ENCODE measurements around the gene SCN3B. TPM values are rescaled to one million over a fixed set of nuclear protein-coding genes. Genes with fewer than 3 reads are reported as not detected.

The SCN3B gene
- polyA plus RNA-seq, 1 experiment: 0.17 TPM

DNA sequence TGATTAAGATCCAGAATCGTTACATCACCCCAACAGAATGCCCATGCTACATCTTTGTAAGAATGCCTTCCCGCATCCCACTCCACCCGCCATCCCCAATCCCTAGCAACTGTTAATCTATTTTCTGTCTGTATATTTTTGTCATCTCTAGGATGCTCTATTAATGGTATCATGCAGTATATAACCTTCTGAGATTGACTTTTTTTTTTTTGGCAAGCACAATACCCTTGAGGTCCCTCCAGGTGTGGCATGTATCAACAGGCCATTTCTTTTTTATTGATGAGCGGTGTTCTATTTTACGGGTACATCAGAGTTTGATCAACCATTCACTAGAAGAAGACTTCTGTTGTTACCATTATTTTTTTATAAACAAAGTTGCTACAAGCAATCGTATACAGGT lies 30.2 kb upstream of the SCN3B start:
- H3K9me3 ChIP-seq (ENCODE audit: control insufficient read depth, insufficient read depth, low read length): no peaks in the 10 kb centered on the region
- ChIA-PET POLR2A (no interaction called here), CTCF (no interaction called here)
- no peak overlapping the region for H3K4me3 ChIP-seq (ENCODE audit: low read depth, low read length)
- H3K27ac ChIP-seq (ENCODE audit: low read depth, low read length): no peak overlapping the region
- no peak for DNase-seq (ENCODE audit: low read depth, low spot score)
- TF ChIP-seq, protein P1, sequence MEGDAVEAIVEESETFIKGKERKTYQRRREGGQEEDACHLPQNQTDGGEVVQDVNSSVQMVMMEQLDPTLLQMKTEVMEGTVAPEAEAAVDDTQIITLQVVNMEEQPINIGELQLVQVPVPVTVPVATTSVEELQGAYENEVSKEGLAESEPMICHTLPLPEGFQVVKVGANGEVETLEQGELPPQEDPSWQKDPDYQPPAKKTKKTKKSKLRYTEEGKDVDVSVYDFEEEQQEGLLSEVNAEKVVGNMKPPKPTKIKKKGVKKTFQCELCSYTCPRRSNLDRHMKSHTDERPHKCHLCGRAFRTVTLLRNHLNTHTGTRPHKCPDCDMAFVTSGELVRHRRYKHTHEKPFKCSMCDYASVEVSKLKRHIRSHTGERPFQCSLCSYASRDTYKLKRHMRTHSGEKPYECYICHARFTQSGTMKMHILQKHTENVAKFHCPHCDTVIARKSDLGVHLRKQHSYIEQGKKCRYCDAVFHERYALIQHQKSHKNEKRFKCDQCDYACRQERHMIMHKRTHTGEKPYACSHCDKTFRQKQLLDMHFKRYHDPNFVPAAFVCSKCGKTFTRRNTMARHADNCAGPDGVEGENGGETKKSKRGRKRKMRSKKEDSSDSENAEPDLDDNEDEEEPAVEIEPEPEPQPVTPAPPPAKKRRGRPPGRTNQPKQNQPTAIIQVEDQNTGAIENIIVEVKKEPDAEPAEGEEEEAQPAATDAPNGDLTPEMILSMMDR (IDR thresholded peaks at IDR 0.05; ENCODE audit: low read depth, low read length): no peak
- peaks cover 9% of the 10 kb centered on the region for H3K27me3 ChIP-seq (ENCODE audit: control insufficient read depth, insufficient read depth, low read length)

DNA sequence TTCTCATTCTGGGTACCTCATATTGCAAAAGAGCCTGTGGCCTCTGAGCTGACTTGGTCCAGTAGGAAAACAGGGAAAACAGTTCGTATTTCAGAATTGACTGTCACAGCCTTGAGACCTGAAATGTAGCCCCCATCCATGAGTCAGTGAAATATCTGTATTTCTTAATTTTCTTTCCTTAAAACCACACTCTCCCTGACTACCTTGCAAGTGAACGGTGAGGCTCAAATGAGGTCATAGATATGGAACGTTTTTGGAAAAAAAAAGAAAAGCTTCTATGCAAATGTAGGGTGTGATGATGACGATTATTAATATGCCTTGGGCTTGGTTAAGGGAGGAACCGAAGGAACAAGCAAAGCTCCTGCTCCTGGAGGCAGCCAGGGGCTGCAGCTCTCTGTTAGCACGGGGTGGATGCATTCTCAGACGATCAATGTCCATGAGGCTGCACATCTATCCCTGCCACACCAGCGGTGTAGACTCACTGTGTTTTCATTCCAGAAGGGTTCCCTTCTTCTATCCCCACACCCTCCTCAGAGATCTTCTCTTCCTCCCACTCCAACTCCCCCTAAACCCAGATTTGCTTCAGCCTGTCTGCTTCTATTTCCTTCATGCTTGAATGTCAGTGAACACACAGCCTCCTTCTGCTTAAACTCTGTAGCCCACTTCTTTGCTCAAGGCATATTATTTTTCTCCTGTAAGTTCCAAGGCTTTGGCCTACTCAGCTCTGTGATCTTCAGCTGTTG lies 29.2 kb upstream of the SCN3B start:
- Histone ChIP-seq H3K27me3 (ENCODE audit: control insufficient read depth, insufficient read depth, low read length) (peaks cover 9% of the 10 kb centered on the region), H3K4me3 (ENCODE audit: low read depth, low read length) (no peak overlapping the region), H3K9me3 (ENCODE audit: control insufficient read depth, insufficient read depth, low read length) (no peaks in the 10 kb centered on the region), H3K27ac (ENCODE audit: low read depth, low read length) (no peak overlapping the region)
- POLR2A ChIA-PET: no interaction called here
- CTCF ChIA-PET: interaction anchor here (1.3 kb wide), 1 partner anchor 24 kb away, joined by 3 read pairs; no protein-coding TSS in a partner anchor
- TF ChIP-seq, protein P1 (IDR thresholded peaks at IDR 0.05; ENCODE audit: low read depth, low read length): no peak
- no peak for DNase-seq (ENCODE audit: low read depth, low spot score)

- Histone ChIP-seq H3K9me3 (ENCODE audit: control insufficient read depth, insufficient read depth, low read length) (no peaks in the 10 kb centered on the region), H3K4me3 (ENCODE audit: low read depth, low read length) (no peak overlapping the region), H3K27me3 (ENCODE audit: control insufficient read depth, insufficient read depth, low read length) (peaks cover 9% of the 10 kb centered on the region), H3K27ac (ENCODE audit: low read depth, low read length) (no peak overlapping the region)
- POLR2A ChIA-PET: no interaction called here
- DNase-seq (ENCODE audit: low read depth, low spot score): no peak
- CTCF ChIA-PET: interaction anchor here (1.3 kb wide), 1 partner anchor 25 kb away, joined by 3 read pairs; no protein-coding TSS in a partner anchor
- TF ChIP-seq, protein P1 (IDR thresholded peaks at IDR 0.05; ENCODE audit: low read depth, low read length): no peak
Observed at GRCh38 chr11:123682696-123683410, 28.4 kb upstream of the SCN3B start.

DNA sequence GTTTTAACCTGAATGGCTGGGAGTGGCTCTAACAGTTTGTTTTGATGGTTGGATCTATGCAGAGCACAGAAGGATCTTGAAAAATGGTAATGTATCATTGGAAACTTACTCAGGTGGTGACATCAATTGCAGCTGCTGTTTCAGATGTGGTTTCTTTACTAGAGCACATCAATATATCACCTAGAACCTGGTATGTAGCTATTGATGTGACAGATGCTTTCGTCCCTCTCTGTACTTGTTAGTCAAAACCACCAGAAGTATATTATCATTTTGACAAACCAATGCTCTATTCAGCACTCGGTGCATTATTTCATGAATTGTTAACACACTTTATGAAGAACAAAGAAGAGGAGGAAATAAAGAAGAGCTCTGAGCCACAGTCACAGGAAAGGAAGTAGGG lies 26.6 kb upstream of the SCN3B start:
- ChIA-PET CTCF (interaction anchor here (1.4 kb wide), 1 partner anchor 30 kb away, joined by 3 read pairs; no protein-coding TSS in a partner anchor), POLR2A (no interaction called here)
- Histone ChIP-seq H3K4me3 (ENCODE audit: low read depth, low read length) (no peak overlapping the region), H3K27ac (ENCODE audit: low read depth, low read length) (no peak overlapping the region), H3K9me3 (ENCODE audit: control insufficient read depth, insufficient read depth, low read length) (no peaks in the 10 kb centered on the region), H3K27me3 (ENCODE audit: control insufficient read depth, insufficient read depth, low read length) (peaks cover 2% of the 10 kb centered on the region)
- TF ChIP-seq, protein P1 (IDR thresholded peaks at IDR 0.05; ENCODE audit: low read depth, low read length): no peak
- no peak for DNase-seq (ENCODE audit: low read depth, low spot score)

DNA sequence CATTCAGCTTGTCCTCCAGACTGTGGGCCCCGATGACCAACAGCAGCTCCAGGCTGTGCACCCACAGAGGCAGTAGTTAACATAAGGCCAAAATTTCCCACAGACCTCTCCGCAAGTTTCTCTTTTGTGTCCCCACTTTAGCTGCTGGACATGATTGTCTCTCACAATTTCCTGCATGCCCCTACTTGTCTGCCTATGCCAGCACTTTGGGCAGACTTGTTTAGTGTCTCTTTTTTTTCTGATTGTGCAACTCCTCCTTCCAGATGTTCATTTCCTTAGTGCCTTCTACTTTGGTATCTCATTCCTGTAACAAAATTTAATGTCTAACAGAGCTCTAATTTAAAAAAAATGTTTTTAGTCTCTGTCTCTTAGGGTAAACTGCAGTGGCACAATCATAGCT lies 23.8 kb upstream of the SCN3B start:
- POLR2A ChIA-PET: no interaction called here
- no peak overlapping the region for H3K27ac ChIP-seq (ENCODE audit: low read depth, low read length)
- H3K27me3 ChIP-seq (ENCODE audit: control insufficient read depth, insufficient read depth, low read length): peaks cover 6% of the 10 kb centered on the region
- CTCF ChIA-PET: no interaction called here
- H3K4me3 ChIP-seq (ENCODE audit: low read depth, low read length): no peak overlapping the region
- H3K9me3 ChIP-seq (ENCODE audit: control insufficient read depth, insufficient read depth, low read length): no peaks in the 10 kb centered on the region
- TF ChIP-seq, protein P1 (IDR thresholded peaks at IDR 0.05; ENCODE audit: low read depth, low read length): no peak
- no peak for DNase-seq (ENCODE audit: low read depth, low spot score)

Data from AG04450 (cell line).